ENCODE data around the gene TIAM2. TPM values are rescaled to one million over a fixed set of nuclear protein-coding genes. Genes with fewer than 3 reads are reported as not detected.

The TIAM2 gene
- total and polyA plus RNA-seq, 8 donors, result 1.1 to 44.2 (median 5.5) TPM

- Histone ChIP-seq H3K4me1 (no peaks in the 10 kb centered on the region), H3K27ac (no peak overlapping the region), H3K27me3 (no peaks in the 10 kb centered on the region), H3K4me3 (no peak overlapping the region), H3K9me3 (no peaks in the 10 kb centered on the region), H3K36me3 (peaks cover 0 to 46% (median 38%) of the 10 kb centered on the region in 4 donors)
- TF ChIP-seq POLR2A (IDR thresholded peaks at IDR 0.05) (no peak), CTCF (IDR thresholded peaks at IDR 0.05) (no peak), POLR2AphosphoS5 (IDR thresholded peaks at IDR 0.05) (no peak), EP300 (IDR thresholded peaks at IDR 0.05) (no peak)
- intact Hi-C loops (cut with DNase I; ENCODE audit: low total_unique reads), result no loop called here
- DNase-seq, result no peak
- 84 to 95% (median 91%) methylated on average over 2 of the region's 2 CpGs for WGBS, 5 donors
Measured at GRCh38 chr6:155301867-155302266, 306.8 kb downstream of the TIAM2 start.

GRCh38 chr6:155303361-155303870 lies 308.3 kb downstream of the TIAM2 start:
- Histone ChIP-seq H3K27ac (no peak overlapping the region), H3K9me3 (no peaks in the 10 kb centered on the region), H3K4me1 (no peaks in the 10 kb centered on the region), H3K27me3 (no peaks in the 10 kb centered on the region), H3K36me3 (peaks cover 0 to 46% (median 37%) of the 10 kb centered on the region in 4 donors), H3K4me3 (no peak overlapping the region)
- intact Hi-C loops (cut with DNase I; ENCODE audit: low total_unique reads), result no loop called here
- TF ChIP-seq EP300 (IDR thresholded peaks at IDR 0.05), result no peak
- no peak for TF ChIP-seq POLR2A (IDR thresholded peaks at IDR 0.05)
- TF ChIP-seq POLR2AphosphoS5 (IDR thresholded peaks at IDR 0.05), result no peak
- no peak for TF ChIP-seq CTCF (IDR thresholded peaks at IDR 0.05)
- no peak for DNase-seq
- WGBS, 5 donors, result 58 to 73% (median 70%) methylated on average over 4 of the region's 4 CpGs

- no peak for DNase-seq
- intact Hi-C loops (cut with DNase I; ENCODE audit: low total_unique reads), result no loop called here
- 80 to 98% (median 86%) methylated on average over 2 of the region's 2 CpGs for WGBS, 5 donors
- H3K27ac ChIP-seq, result no peak overlapping the region
- H3K27me3 ChIP-seq, result no peaks in the 10 kb centered on the region
- TF ChIP-seq POLR2A (IDR thresholded peaks at IDR 0.05), result no peak
- TF ChIP-seq POLR2AphosphoS5 (IDR thresholded peaks at IDR 0.05), result no peak
- no peak for TF ChIP-seq EP300 (IDR thresholded peaks at IDR 0.05)
- no peak for TF ChIP-seq CTCF (IDR thresholded peaks at IDR 0.05)
- peaks cover 0 to 55% (median 49%) of the 10 kb centered on the region in 4 donors for H3K36me3 ChIP-seq
- H3K9me3 ChIP-seq, result no peaks in the 10 kb centered on the region
- H3K4me3 ChIP-seq, result no peak overlapping the region
- H3K4me1 ChIP-seq, result peaks cover 0 to 14% (median 10%) of the 10 kb centered on the region in 4 donors
Measured at GRCh38 chr6:155306958-155307357, 311.8 kb downstream of the TIAM2 start.
